ENCODE data around the gene SPATA6L. TPM values are rescaled to one million over a fixed set of nuclear protein-coding genes. Genes with fewer than 3 reads are reported as not detected.

SPATA6L gene
- total and polyA plus RNA-seq, 2 of the 4 experiments (the other 2 are of a cell fraction), result 0.18 to 0.84 TPM

GRCh38 chr9:4567601-4568000 is 98.7 kb downstream of the SPATA6L start:
- no peaks in the 10 kb centered on the region for H3K79me1 ChIP-seq (ENCODE audit: low read depth in 1 of 2, low read length in 2 of 2)

More at GRCh38 chr9:4567601-4568000, 98.7 kb downstream of the SPATA6L start:
- BruUV-seq (replicated peaks), result no TSS peak
- Histone ChIP-seq H4K20me1 (ENCODE audit: insufficient read depth, low read length) (no peaks in the 10 kb centered on the region), H2BK15ac (ENCODE audit: low read depth, low read length) (no peak overlapping the region), H3K4me1 (ENCODE audit: control insufficient read depth, insufficient read depth, low read length) (no peaks in the 10 kb centered on the region), H2BK20ac (ENCODE audit: low read depth, low read length) (no peak overlapping the region), H2AK9ac (replicated peaks; ENCODE audit: low read depth, low read length, poor library complexity) (no peak overlapping the region), H2AK5ac (ENCODE audit: low read depth, low read length) (no peak overlapping the region), H3K9ac (ENCODE audit: low read depth, low read length) (no peak overlapping the region), H2BK120ac (ENCODE audit: low read depth, low read length) (no peak overlapping the region), H3K23ac (ENCODE audit: low read depth, low read length) (no peak overlapping the region), H3K4me2 (ENCODE audit: low read depth, low read length) (no peak overlapping the region), H3K27me3 (ENCODE audit: control insufficient read depth, insufficient read depth, low read length) (no peaks in the 10 kb centered on the region; the same call in 1 of the 2 replicates), H3K9me1 (ENCODE audit: insufficient read depth, low read length) (no peaks in the 10 kb centered on the region), H2BK5ac (ENCODE audit: low read depth, low read length, poor library complexity, severe bottlenecking) (no peak overlapping the region), H4K91ac (ENCODE audit: insufficient read depth, low read depth, low read length) (no peak overlapping the region), H4K8ac (ENCODE audit: low read depth in 2 of 2, low read length in 2 of 2) (no peak overlapping the region), H3K9me3 (ENCODE audit: control insufficient read depth, insufficient read depth, low read length) (no peaks in the 10 kb centered on the region), H3K36me3 (ENCODE audit: control insufficient read depth, insufficient read depth, low read length) (no peaks in the 10 kb centered on the region), H3K18ac (ENCODE audit: low read depth, low read length) (no peak overlapping the region), H3K27ac (ENCODE audit: insufficient read depth, low read length) (no peak overlapping the region), H4K5ac (ENCODE audit: low read depth, low read length) (no peak overlapping the region), H3K4ac (ENCODE audit: low read depth, low read length) (no peak overlapping the region), H3K56ac (ENCODE audit: extremely low read depth, insufficient read depth, low read length) (no peak overlapping the region), H3K14ac (replicated peaks; ENCODE audit: low read depth, low read length) (no peak overlapping the region), H2AFZ (replicated peaks; ENCODE audit: low read length, poor library complexity) (no peak overlapping the region), H3K4me3 (ENCODE audit: insufficient read depth, low read depth, low read length) (no peak overlapping the region)
- dilution Hi-C loops (cut with HindIII; ENCODE audit: low sequenced_read_pairs, unreplicated experiment), result no loop called here
- no peak for TF ChIP-seq USF2 (IDR thresholded peaks at IDR 0.05; ENCODE audit: low read depth, low read length)
- no peak for TF ChIP-seq SMC3 (IDR thresholded peaks at IDR 0.05; ENCODE audit: low read depth, low read length)
- no peak for TF ChIP-seq CEBPB (IDR thresholded peaks at IDR 0.05; ENCODE audit: low read depth, low read length)
- TF ChIP-seq POLR2A (IDR thresholded peaks at IDR 0.05; ENCODE audit: low read depth, low read length), result no peak
- TF ChIP-seq RCOR1 (IDR thresholded peaks at IDR 0.05; ENCODE audit: insufficient replicate concordance, low read length), result no peak
- TF ChIP-seq RAD21 (IDR thresholded peaks at IDR 0.05; ENCODE audit: low read length), result no peak
- TF ChIP-seq MAFK (IDR thresholded peaks at IDR 0.05; ENCODE audit: low read depth, low read length), result no peak
- TF ChIP-seq, protein P1, sequence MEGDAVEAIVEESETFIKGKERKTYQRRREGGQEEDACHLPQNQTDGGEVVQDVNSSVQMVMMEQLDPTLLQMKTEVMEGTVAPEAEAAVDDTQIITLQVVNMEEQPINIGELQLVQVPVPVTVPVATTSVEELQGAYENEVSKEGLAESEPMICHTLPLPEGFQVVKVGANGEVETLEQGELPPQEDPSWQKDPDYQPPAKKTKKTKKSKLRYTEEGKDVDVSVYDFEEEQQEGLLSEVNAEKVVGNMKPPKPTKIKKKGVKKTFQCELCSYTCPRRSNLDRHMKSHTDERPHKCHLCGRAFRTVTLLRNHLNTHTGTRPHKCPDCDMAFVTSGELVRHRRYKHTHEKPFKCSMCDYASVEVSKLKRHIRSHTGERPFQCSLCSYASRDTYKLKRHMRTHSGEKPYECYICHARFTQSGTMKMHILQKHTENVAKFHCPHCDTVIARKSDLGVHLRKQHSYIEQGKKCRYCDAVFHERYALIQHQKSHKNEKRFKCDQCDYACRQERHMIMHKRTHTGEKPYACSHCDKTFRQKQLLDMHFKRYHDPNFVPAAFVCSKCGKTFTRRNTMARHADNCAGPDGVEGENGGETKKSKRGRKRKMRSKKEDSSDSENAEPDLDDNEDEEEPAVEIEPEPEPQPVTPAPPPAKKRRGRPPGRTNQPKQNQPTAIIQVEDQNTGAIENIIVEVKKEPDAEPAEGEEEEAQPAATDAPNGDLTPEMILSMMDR (conservative IDR thresholded peaks at IDR 0.05; ENCODE audit: low read depth, low read length), result no peak
- no peak for TF ChIP-seq NFE2L2 (IDR thresholded peaks at IDR 0.05; ENCODE audit: low read depth, low read length)
- TF ChIP-seq FOS (IDR thresholded peaks at IDR 0.05; ENCODE audit: low read depth, low read length), result no peak
- TF ChIP-seq MAZ (IDR thresholded peaks at IDR 0.05; ENCODE audit: borderline replicate concordance, low read depth, low read length), result no peak
- no peak for TF ChIP-seq BHLHE40 (IDR thresholded peaks at IDR 0.05; ENCODE audit: low read depth, low read length)
- TF ChIP-seq MXI1 (IDR thresholded peaks at IDR 0.05; ENCODE audit: borderline replicate concordance, low read depth, low read length), result no peak
- no peak for TF ChIP-seq CHD1 (IDR thresholded peaks at IDR 0.05; ENCODE audit: low read depth, low read length)
- no peak for TF ChIP-seq RFX5 (IDR thresholded peaks at IDR 0.05; ENCODE audit: low read depth, low read length)
- TF ChIP-seq ELK1 (IDR thresholded peaks at IDR 0.05; ENCODE audit: borderline replicate concordance, low read depth, low read length), result no peak
- POLR2A ChIA-PET (ENCODE audit: unreplicated experiment), result no interaction called here
- in situ Hi-C loops (cut with MboI; ENCODE audit: low sequenced_read_pairs), result no loop called here
- intact Hi-C loops (cut with micrococcal nuclease), result no loop called here
- CTCF ChIA-PET, result no interaction called here
- 88% methylated on average over 4 of the region's 8 CpGs; no CpG with 5 or more reads in 1 of the 2 experiments for WGBS, 2 experiments (ENCODE audit: extremely low coverage in 2 of 2, insufficient read length in 1 of 2)
- no peak for DNase-seq
- no peak for ATAC-seq (ENCODE audit: low read depth)
